Subcutaneous adipose tissue (tissue), 4 donors: ENCODE data around the gene SLC7A9. TPM values are rescaled to one million over a fixed set of nuclear protein-coding genes. Genes with fewer than 3 reads are reported as not detected.

Source experiments
- CTCF ChIP-seq: fragments of 450-650 bp; IDR thresholded peaks from one replicate; pipeline ENCODE4 v1.5.1; 2016; ENCODE audit warnings: low read depth, mild to moderate bottlenecking, control low read depth, antibody characterized with exemption, moderate library complexity
- total RNA-seq, 4 donors: library from RNA; depleted of rRNA; stranded (reverse); fragments of >200 nt; gene quantifications; one replicate each; pipeline ENCODE4 v1.1.0, GENCODE V29; 2016

Gene SLC7A9
- total RNA-seq, 4 donors from 2014 or later, result 0.22 TPM; not detected in 3

GRCh38 chr19:32818536-32818935 is 51.0 kb downstream of the SLC7A9 start:
- TF ChIP-seq CTCF, result no peak

- no peak for TF ChIP-seq CTCF
These were observed 51.7 kb downstream of the SLC7A9 start for GRCh38 chr19:32817569-32818476.

- TF ChIP-seq CTCF, result no peak
These were observed 52.9 kb downstream of the SLC7A9 start for GRCh38 chr19:32816555-32817099.

GRCh38 chr19:32814624-32815023 is 54.9 kb downstream of the SLC7A9 start:
- no peak for TF ChIP-seq CTCF

GRCh38 chr19:32813862-32814425 is 55.6 kb downstream of the SLC7A9 start:
- TF ChIP-seq CTCF, result no peak

GRCh38 chr19:32812571-32812970 is 57.0 kb downstream of the SLC7A9 start:
- no peak for TF ChIP-seq CTCF

- no peak for TF ChIP-seq CTCF
These were observed 57.5 kb downstream of the SLC7A9 start for GRCh38 chr19:32812036-32812435.
